H9 (cell line): ENCODE data around the gene FYN. TPM values are rescaled to one million over a fixed set of nuclear protein-coding genes. Genes with fewer than 3 reads are reported as not detected.

Experiments used
- DNase-seq: peaks from one replicate; pipeline ENCODE4 v3.0.0-alpha.2; 2017
- H2AFZ ChIP-seq: one replicate; pipeline ENCODE4 v1.6.1; 2013; ENCODE audit warnings: mild to moderate bottlenecking, low read length, control low read depth, moderate library complexity
- H2AK5ac ChIP-seq: 2 replicates; pipeline ENCODE4 v1.6.1; 2013; ENCODE audit warnings: low read length, control low read depth, mixed read lengths; ENCODE audit not compliant: insufficient read length
- H2BK120ac ChIP-seq: one replicate; pipeline ENCODE4 v1.6.1; 2013; ENCODE audit warnings: low read depth, mild to moderate bottlenecking, low read length, control low read depth, inconsistent platforms; ENCODE audit not compliant: poor library complexity, severe bottlenecking
- H2BK12ac ChIP-seq: 2 replicates; pipeline ENCODE4 v1.6.1; 2013; ENCODE audit warnings: low read length, control low read depth, mixed read lengths, low read depth; ENCODE audit not compliant: insufficient read length
- H2BK15ac ChIP-seq: 2 replicates; pipeline ENCODE4 v1.6.1; 2013; ENCODE audit warnings: low read depth, low read length, control low read depth
- H2BK20ac ChIP-seq: one replicate; pipeline ENCODE4 v1.6.1; 2013; ENCODE audit warnings: low read depth, mild to moderate bottlenecking, low read length, control low read depth, inconsistent platforms; ENCODE audit not compliant: poor library complexity, severe bottlenecking
- H2BK5ac ChIP-seq: 2 replicates; pipeline ENCODE4 v1.6.1; 2013; ENCODE audit warnings: low read length, control low read depth, mixed read lengths; ENCODE audit not compliant: insufficient read length
- H3K14ac ChIP-seq: 2 replicates; pipeline ENCODE4 v1.6.1; 2013; ENCODE audit warnings: low read length, control low read depth; ENCODE audit not compliant: insufficient read depth
- H3K18ac ChIP-seq: 2 replicates; pipeline ENCODE4 v1.6.1; 2013; ENCODE audit warnings: low read depth, mild to moderate bottlenecking, mixed read lengths, low read length, control low read depth; ENCODE audit not compliant: insufficient read length
- H3K23ac ChIP-seq: 2 replicates; pipeline ENCODE4 v1.6.1; 2013; ENCODE audit warnings: low read length, control low read depth, mixed read lengths, low read depth; ENCODE audit not compliant: insufficient read length
- H3K23me2 ChIP-seq: 2 replicates; pipeline ENCODE4 v1.6.1; 2013; ENCODE audit warnings: low read depth, mild to moderate bottlenecking, mixed read lengths, low read length, control low read depth; ENCODE audit not compliant: insufficient read length, poor library complexity, severe bottlenecking
- H3K27ac ChIP-seq: 2 replicates; pipeline ENCODE4 v1.5.1; 2013; ENCODE audit warnings: low read length, control low read depth, mixed read lengths, low read depth; ENCODE audit not compliant: insufficient read length
- H3K27me3 ChIP-seq: 2 replicates; pipeline ENCODE4 v1.6.1; 2013; ENCODE audit warnings: low read length, control low read depth, inconsistent platforms; ENCODE audit not compliant: insufficient read depth
- H3K4ac ChIP-seq: 2 replicates; pipeline ENCODE4 v1.6.1; 2013; ENCODE audit warnings: low read depth, mild to moderate bottlenecking, control low read depth, inconsistent platforms, low read length, moderate library complexity
- H3K4me1 ChIP-seq: 2 replicates; pipeline ENCODE4 v1.6.1; 2013; ENCODE audit warnings: low read length, control low read depth, inconsistent platforms; ENCODE audit not compliant: insufficient read depth
- H3K4me2 ChIP-seq: 2 replicates; pipeline ENCODE4 v1.6.1; 2013; ENCODE audit warnings: low read length, control low read depth, mixed read lengths; ENCODE audit not compliant: insufficient read length, insufficient read depth
- H3K56ac ChIP-seq: 2 replicates; pipeline ENCODE4 v1.6.1; 2013; ENCODE audit warnings: low read depth, mild to moderate bottlenecking, mixed read lengths, low read length, control low read depth; ENCODE audit not compliant: insufficient read length
- H3K79me1 ChIP-seq: 2 replicates; pipeline ENCODE4 v1.6.1; 2013; ENCODE audit warnings: low read depth, mild to moderate bottlenecking, moderate library complexity, low read length, control low read depth, inconsistent platforms; ENCODE audit not compliant: insufficient read depth, poor library complexity, severe bottlenecking
- H3K79me2 ChIP-seq: 2 replicates; pipeline ENCODE4 v1.6.1; 2013; ENCODE audit warnings: low read length, control low read depth, inconsistent platforms; ENCODE audit not compliant: insufficient read depth
- H3K9ac ChIP-seq: 2 replicates; pipeline ENCODE4 v1.6.1; 2013; ENCODE audit warnings: low read length, control low read depth, mixed read lengths; ENCODE audit not compliant: insufficient read length; ENCODE audit errors: extremely low read depth
- H3K9me3 ChIP-seq: one replicate; pipeline ENCODE4 v1.6.1; 2013; ENCODE audit warnings: low read depth, low read length, inconsistent platforms; ENCODE audit not compliant: control insufficient read depth
- H3T11ph ChIP-seq: one replicate; pipeline ENCODE4 v1.6.1; 2013; ENCODE audit warnings: mild to moderate bottlenecking, low read length, control low read depth, inconsistent platforms
- H4K20me1 ChIP-seq: one replicate; pipeline ENCODE4 v1.6.1; 2013; ENCODE audit not compliant: control insufficient read depth, insufficient read length, insufficient read depth
- H4K5ac ChIP-seq: 2 replicates; pipeline ENCODE4 v1.6.1; 2013; ENCODE audit warnings: low read depth, mild to moderate bottlenecking, mixed read lengths, low read length, control low read depth; ENCODE audit not compliant: insufficient read length
- H4K8ac ChIP-seq: replicated peaks from 2 replicates; pipeline ENCODE4 v1.6.1; 2013; ENCODE audit warnings: low read length, control low read depth, mixed read lengths, low read depth; ENCODE audit not compliant: insufficient read length
- H4K91ac ChIP-seq: 2 replicates; pipeline ENCODE4 v1.6.1; 2013; ENCODE audit warnings: low read depth, mild to moderate bottlenecking, moderate library complexity, mixed read lengths, low read length, control low read depth; ENCODE audit not compliant: insufficient read length
- H3K27ac Mint-ChIP-seq, 3 experiments: 2 replicates in 2 of 3; 3 replicates in 1 of 3; pipeline ENCODE4 v1.8.0; 2020 to 2021; ENCODE audit warnings: mixed read lengths in 3 of 3, mild to moderate bottlenecking in 1 of 3, moderate library complexity in 1 of 3
- H3K27me3 Mint-ChIP-seq: 2 replicates; pipeline ENCODE4 v1.8.0; 2021; ENCODE audit warnings: low read depth, mild to moderate bottlenecking, moderate library complexity, mixed read lengths
- H3K36me3 Mint-ChIP-seq, 3 experiments: 2 replicates in 2 of 3; 3 replicates in 1 of 3; pipeline ENCODE4 v1.8.0; 2020 to 2021; ENCODE audit warnings: low read depth in 3 of 3, mixed read lengths in 3 of 3; ENCODE audit not compliant: insufficient read depth in 1 of 3
- H3K4me1 Mint-ChIP-seq, 2 experiments: 2 replicates each; pipeline ENCODE4 v1.8.0; 2020; ENCODE audit warnings: mixed read lengths in 2 of 2
- H3K4me3 Mint-ChIP-seq, 2 experiments: 2 replicates in 1 of 2; 3 replicates in 1 of 2; pipeline ENCODE4 v1.8.0; 2020 to 2021; ENCODE audit warnings: mild to moderate bottlenecking in 2 of 2, mixed read lengths in 2 of 2, moderate library complexity in 1 of 2
- H3K9me3 Mint-ChIP-seq, 2 experiments: 2 replicates in 1 of 2; 3 replicates in 1 of 2; pipeline ENCODE4 v1.8.0; 2020; ENCODE audit warnings: mild to moderate bottlenecking in 2 of 2, mixed read lengths in 2 of 2, moderate library complexity in 1 of 2
- WGBS: extraction: QIAGEN DNeasy Blood & Tissue Kit; methylation state at CpG from one replicate; pipeline ENCODE4 v1.1.7; 2013; ENCODE audit warnings: missing lambda C conversion rate, low lambda C conversion rate, mixed read lengths; ENCODE audit not compliant: insufficient read length; ENCODE audit errors: extremely low coverage; 5-methylcytosine and 5-hydroxymethylcytosine counted together
- total RNA-seq: library from RNA; stranded (reverse); gene quantifications from 2 replicates; pipeline ENCODE4 v1.2.1, GENCODE V29; 2021
- TF ChIP-seq, protein P1 (sequence below): fragments of 200-600 bp; sonication (generic); conservative IDR thresholded peaks from 3 replicates; pipeline ENCODE4 v1.8.0; 2021; ENCODE audit warnings: antibody characterized with exemption, mild to moderate bottlenecking

The FYN gene
- total RNA-seq, 1 experiment from 2014 or later = 64.8 TPM

DNA sequence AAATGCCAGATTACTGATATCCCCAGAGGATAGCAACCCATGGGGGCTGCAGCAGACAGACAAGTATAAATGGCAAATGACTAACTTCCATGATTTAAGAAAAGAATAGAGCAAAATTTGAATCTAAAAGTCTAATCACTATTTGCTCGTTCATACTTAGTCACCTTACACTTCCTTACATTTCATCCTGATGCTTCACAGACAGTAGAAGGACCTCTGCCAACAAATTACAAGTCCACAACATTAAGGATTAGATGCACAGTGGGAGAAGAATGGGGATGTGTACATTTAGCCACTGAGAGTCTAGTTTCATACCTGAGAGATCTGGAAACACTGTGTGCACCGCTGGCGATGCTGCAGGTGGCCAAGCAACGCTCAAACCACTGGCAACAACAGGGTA is 72.4 kb downstream of the FYN start:
- Histone ChIP-seq H3K9me3 (no peaks in the 10 kb centered on the region), H3K23me2 (no peaks in the 10 kb centered on the region), H4K20me1 (no peaks in the 10 kb centered on the region), H2BK5ac (no peak overlapping the region), H3K14ac (no peak overlapping the region), H2BK12ac (no peak overlapping the region), H2AFZ (no peak overlapping the region), H2BK20ac (no peak overlapping the region), H3T11ph (no peak overlapping the region), H2BK15ac (no peak overlapping the region), H4K91ac (no peak overlapping the region), H3K4me1 (peaks cover 4% of the 10 kb centered on the region; the same call in 1 of the 2 replicates), H3K18ac (no peak overlapping the region), H3K56ac (no peak overlapping the region), H3K27me3 (no peaks in the 10 kb centered on the region), H3K79me2 (no peaks in the 10 kb centered on the region), H2AK5ac (no peak overlapping the region), H3K9ac (no peak overlapping the region), H3K4ac (no peak overlapping the region), H3K79me1 (no peaks in the 10 kb centered on the region), H4K8ac (no peak overlapping the region), H4K5ac (no peak overlapping the region), H3K23ac (no peak overlapping the region), H3K4me2 (no peak overlapping the region), H2BK120ac (no peak overlapping the region), H3K27ac (no peak overlapping the region)
- Mint-ChIP-seq H3K27me3 (no peaks in the 10 kb centered on the region), H3K4me1 (peaks cover 28 to 33% of the 10 kb centered on the region in 2 experiments), H3K4me3 (no peak overlapping the region), H3K9me3 (no peaks in the 10 kb centered on the region), H3K36me3 (no peaks in the 10 kb centered on the region), H3K27ac (no peak overlapping the region; a peak in 1 of 7 replicates)
- no peak for DNase-seq
- no CpG with 5 or more reads among the region's 4 CpGs for WGBS
- TF ChIP-seq, protein P1, sequence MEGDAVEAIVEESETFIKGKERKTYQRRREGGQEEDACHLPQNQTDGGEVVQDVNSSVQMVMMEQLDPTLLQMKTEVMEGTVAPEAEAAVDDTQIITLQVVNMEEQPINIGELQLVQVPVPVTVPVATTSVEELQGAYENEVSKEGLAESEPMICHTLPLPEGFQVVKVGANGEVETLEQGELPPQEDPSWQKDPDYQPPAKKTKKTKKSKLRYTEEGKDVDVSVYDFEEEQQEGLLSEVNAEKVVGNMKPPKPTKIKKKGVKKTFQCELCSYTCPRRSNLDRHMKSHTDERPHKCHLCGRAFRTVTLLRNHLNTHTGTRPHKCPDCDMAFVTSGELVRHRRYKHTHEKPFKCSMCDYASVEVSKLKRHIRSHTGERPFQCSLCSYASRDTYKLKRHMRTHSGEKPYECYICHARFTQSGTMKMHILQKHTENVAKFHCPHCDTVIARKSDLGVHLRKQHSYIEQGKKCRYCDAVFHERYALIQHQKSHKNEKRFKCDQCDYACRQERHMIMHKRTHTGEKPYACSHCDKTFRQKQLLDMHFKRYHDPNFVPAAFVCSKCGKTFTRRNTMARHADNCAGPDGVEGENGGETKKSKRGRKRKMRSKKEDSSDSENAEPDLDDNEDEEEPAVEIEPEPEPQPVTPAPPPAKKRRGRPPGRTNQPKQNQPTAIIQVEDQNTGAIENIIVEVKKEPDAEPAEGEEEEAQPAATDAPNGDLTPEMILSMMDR = no peak
